H9 (cell line): ENCODE measurements around the gene PTPRS. TPM values are rescaled to one million over a fixed set of nuclear protein-coding genes. Genes with fewer than 3 reads are reported as not detected.
A peak's percentile ranks its signal among the peaks of the same experiment; 100 is the strongest.

Experiments
- DNase-seq: peaks from one replicate; pipeline ENCODE4 v3.0.0-alpha.2; 2017
- H2AFZ ChIP-seq: one replicate; pipeline ENCODE4 v1.6.1; 2013; ENCODE audit warnings: mild to moderate bottlenecking, low read length, control low read depth, moderate library complexity
- H2AK5ac ChIP-seq: 2 replicates; pipeline ENCODE4 v1.6.1; 2013; ENCODE audit warnings: low read length, control low read depth, mixed read lengths; ENCODE audit not compliant: insufficient read length
- H2BK120ac ChIP-seq: one replicate; pipeline ENCODE4 v1.6.1; 2013; ENCODE audit warnings: low read depth, mild to moderate bottlenecking, low read length, control low read depth, inconsistent platforms; ENCODE audit not compliant: poor library complexity, severe bottlenecking
- H2BK12ac ChIP-seq: 2 replicates; pipeline ENCODE4 v1.6.1; 2013; ENCODE audit warnings: low read length, control low read depth, mixed read lengths, low read depth; ENCODE audit not compliant: insufficient read length
- H2BK15ac ChIP-seq: 2 replicates; pipeline ENCODE4 v1.6.1; 2013; ENCODE audit warnings: low read depth, low read length, control low read depth
- H2BK20ac ChIP-seq: one replicate; pipeline ENCODE4 v1.6.1; 2013; ENCODE audit warnings: low read depth, mild to moderate bottlenecking, low read length, control low read depth, inconsistent platforms; ENCODE audit not compliant: poor library complexity, severe bottlenecking
- H2BK5ac ChIP-seq: 2 replicates; pipeline ENCODE4 v1.6.1; 2013; ENCODE audit warnings: low read length, control low read depth, mixed read lengths; ENCODE audit not compliant: insufficient read length
- H3K14ac ChIP-seq: 2 replicates; pipeline ENCODE4 v1.6.1; 2013; ENCODE audit warnings: low read length, control low read depth; ENCODE audit not compliant: insufficient read depth
- H3K18ac ChIP-seq: 2 replicates; pipeline ENCODE4 v1.6.1; 2013; ENCODE audit warnings: low read depth, mild to moderate bottlenecking, mixed read lengths, low read length, control low read depth; ENCODE audit not compliant: insufficient read length
- H3K23ac ChIP-seq: 2 replicates; pipeline ENCODE4 v1.6.1; 2013; ENCODE audit warnings: low read length, control low read depth, mixed read lengths, low read depth; ENCODE audit not compliant: insufficient read length
- H3K23me2 ChIP-seq: 2 replicates; pipeline ENCODE4 v1.6.1; 2013; ENCODE audit warnings: low read depth, mild to moderate bottlenecking, mixed read lengths, low read length, control low read depth; ENCODE audit not compliant: insufficient read length, poor library complexity, severe bottlenecking
- H3K27ac ChIP-seq: 2 replicates; pipeline ENCODE4 v1.5.1; 2013; ENCODE audit warnings: low read length, control low read depth, mixed read lengths, low read depth; ENCODE audit not compliant: insufficient read length
- H3K27me3 ChIP-seq: 2 replicates; pipeline ENCODE4 v1.6.1; 2013; ENCODE audit warnings: low read length, control low read depth, inconsistent platforms; ENCODE audit not compliant: insufficient read depth
- H3K4ac ChIP-seq: 2 replicates; pipeline ENCODE4 v1.6.1; 2013; ENCODE audit warnings: low read depth, mild to moderate bottlenecking, control low read depth, inconsistent platforms, low read length, moderate library complexity
- H3K4me1 ChIP-seq: 2 replicates; pipeline ENCODE4 v1.6.1; 2013; ENCODE audit warnings: low read length, control low read depth, inconsistent platforms; ENCODE audit not compliant: insufficient read depth
- H3K4me2 ChIP-seq: 2 replicates; pipeline ENCODE4 v1.6.1; 2013; ENCODE audit warnings: low read length, control low read depth, mixed read lengths; ENCODE audit not compliant: insufficient read length, insufficient read depth
- H3K56ac ChIP-seq: 2 replicates; pipeline ENCODE4 v1.6.1; 2013; ENCODE audit warnings: low read depth, mild to moderate bottlenecking, mixed read lengths, low read length, control low read depth; ENCODE audit not compliant: insufficient read length
- H3K79me1 ChIP-seq: 2 replicates; pipeline ENCODE4 v1.6.1; 2013; ENCODE audit warnings: low read depth, mild to moderate bottlenecking, moderate library complexity, low read length, control low read depth, inconsistent platforms; ENCODE audit not compliant: insufficient read depth, poor library complexity, severe bottlenecking
- H3K79me2 ChIP-seq: 2 replicates; pipeline ENCODE4 v1.6.1; 2013; ENCODE audit warnings: low read length, control low read depth, inconsistent platforms; ENCODE audit not compliant: insufficient read depth
- H3K9ac ChIP-seq: 2 replicates; pipeline ENCODE4 v1.6.1; 2013; ENCODE audit warnings: low read length, control low read depth, mixed read lengths; ENCODE audit not compliant: insufficient read length; ENCODE audit errors: extremely low read depth
- H3K9me3 ChIP-seq: one replicate; pipeline ENCODE4 v1.6.1; 2013; ENCODE audit warnings: low read depth, low read length, inconsistent platforms; ENCODE audit not compliant: control insufficient read depth
- H3T11ph ChIP-seq: one replicate; pipeline ENCODE4 v1.6.1; 2013; ENCODE audit warnings: mild to moderate bottlenecking, low read length, control low read depth, inconsistent platforms
- H4K20me1 ChIP-seq: one replicate; pipeline ENCODE4 v1.6.1; 2013; ENCODE audit not compliant: control insufficient read depth, insufficient read length, insufficient read depth
- H4K5ac ChIP-seq: 2 replicates; pipeline ENCODE4 v1.6.1; 2013; ENCODE audit warnings: low read depth, mild to moderate bottlenecking, mixed read lengths, low read length, control low read depth; ENCODE audit not compliant: insufficient read length
- H4K8ac ChIP-seq: replicated peaks from 2 replicates; pipeline ENCODE4 v1.6.1; 2013; ENCODE audit warnings: low read length, control low read depth, mixed read lengths, low read depth; ENCODE audit not compliant: insufficient read length
- H4K91ac ChIP-seq: 2 replicates; pipeline ENCODE4 v1.6.1; 2013; ENCODE audit warnings: low read depth, mild to moderate bottlenecking, moderate library complexity, mixed read lengths, low read length, control low read depth; ENCODE audit not compliant: insufficient read length
- H3K27ac Mint-ChIP-seq, 3 experiments: 2 replicates in 2 of 3; 3 replicates in 1 of 3; pipeline ENCODE4 v1.8.0; 2020 to 2021; ENCODE audit warnings: mixed read lengths in 3 of 3, mild to moderate bottlenecking in 1 of 3, moderate library complexity in 1 of 3
- H3K27me3 Mint-ChIP-seq: 2 replicates; pipeline ENCODE4 v1.8.0; 2021; ENCODE audit warnings: low read depth, mild to moderate bottlenecking, moderate library complexity, mixed read lengths
- H3K36me3 Mint-ChIP-seq, 3 experiments: 2 replicates in 2 of 3; 3 replicates in 1 of 3; pipeline ENCODE4 v1.8.0; 2020 to 2021; ENCODE audit warnings: low read depth in 3 of 3, mixed read lengths in 3 of 3; ENCODE audit not compliant: insufficient read depth in 1 of 3
- H3K4me1 Mint-ChIP-seq, 2 experiments: 2 replicates each; pipeline ENCODE4 v1.8.0; 2020; ENCODE audit warnings: mixed read lengths in 2 of 2
- H3K4me3 Mint-ChIP-seq, 2 experiments: 2 replicates in 1 of 2; 3 replicates in 1 of 2; pipeline ENCODE4 v1.8.0; 2020 to 2021; ENCODE audit warnings: mild to moderate bottlenecking in 2 of 2, mixed read lengths in 2 of 2, moderate library complexity in 1 of 2
- H3K9me3 Mint-ChIP-seq, 2 experiments: 2 replicates in 1 of 2; 3 replicates in 1 of 2; pipeline ENCODE4 v1.8.0; 2020; ENCODE audit warnings: mild to moderate bottlenecking in 2 of 2, mixed read lengths in 2 of 2, moderate library complexity in 1 of 2
- WGBS: extraction: QIAGEN DNeasy Blood & Tissue Kit; methylation state at CpG from one replicate; pipeline ENCODE4 v1.1.7; 2013; ENCODE audit warnings: missing lambda C conversion rate, low lambda C conversion rate, mixed read lengths; ENCODE audit not compliant: insufficient read length; ENCODE audit errors: extremely low coverage; 5-methylcytosine and 5-hydroxymethylcytosine counted together
- total RNA-seq: library from RNA; stranded (reverse); gene quantifications from 2 replicates; pipeline ENCODE4 v1.2.1, GENCODE V29; 2021
- TF ChIP-seq, protein P1 (sequence below): fragments of 200-600 bp; sonication (generic); conservative IDR thresholded peaks from 3 replicates; pipeline ENCODE4 v1.8.0; 2021; ENCODE audit warnings: antibody characterized with exemption, mild to moderate bottlenecking

PTPRS gene
- total RNA-seq, 1 experiment from 2014 or later = 186 TPM

DNA sequence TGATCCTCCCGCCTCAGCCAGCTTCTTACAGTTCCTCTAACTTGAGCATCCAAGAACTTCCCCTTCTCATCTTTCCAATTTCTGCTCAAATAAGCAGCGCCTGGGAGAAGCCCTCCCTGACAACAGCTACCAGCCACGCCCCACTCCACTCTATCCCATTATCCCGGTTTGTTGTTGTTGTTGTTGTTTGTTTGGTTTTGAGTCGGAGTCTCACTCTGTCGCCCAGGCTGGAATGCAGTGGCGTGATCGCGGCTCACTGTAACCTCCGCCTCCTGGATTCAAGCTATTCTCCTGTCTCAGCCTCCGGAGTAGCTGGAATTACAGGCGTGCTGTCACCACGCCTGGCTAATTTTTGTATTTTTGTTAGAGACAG lies 822 bp upstream of the PTPRS start:
- no peak for DNase-seq
- Histone ChIP-seq H3K56ac (no peak overlapping the region), H4K91ac (no peak overlapping the region), H3K4ac (no peak overlapping the region), H3K23me2 (peaks cover 10% of the 10 kb centered on the region), H2AFZ (no peak overlapping the region), H3K18ac (no peak overlapping the region), H3K9me3 (no peaks in the 10 kb centered on the region), H3K4me2 (no peak overlapping the region), H4K8ac (no peak overlapping the region), H3K9ac (no peak overlapping the region), H3K27me3 (peaks cover 6% of the 10 kb centered on the region), H3K79me1 (no peaks in the 10 kb centered on the region), H2BK5ac (no peak overlapping the region), H2BK120ac (no peak overlapping the region), H3K14ac (no peak overlapping the region), H2BK20ac (no peak overlapping the region), H4K20me1 (no peaks in the 10 kb centered on the region), H2BK12ac (no peak overlapping the region), H3K27ac (no peak overlapping the region), H2AK5ac (no peak overlapping the region), H3K23ac (no peak overlapping the region), H3K79me2 (peaks cover 9% of the 10 kb centered on the region; the same call in 1 of the 2 replicates), H3K4me1 (no peaks in the 10 kb centered on the region), H2BK15ac (no peak overlapping the region), H3T11ph (no peak overlapping the region), H4K5ac (no peak overlapping the region)
- peaks cover 23 to 33% of the 10 kb centered on the region in 2 experiments for H3K4me1 Mint-ChIP-seq
- peak overlapping the region in 1 of 2 experiments; percentile 62; a peak in 3 of 5 replicates for H3K4me3 Mint-ChIP-seq
- H3K27ac Mint-ChIP-seq = no peak overlapping the region
- TF ChIP-seq, protein P1, sequence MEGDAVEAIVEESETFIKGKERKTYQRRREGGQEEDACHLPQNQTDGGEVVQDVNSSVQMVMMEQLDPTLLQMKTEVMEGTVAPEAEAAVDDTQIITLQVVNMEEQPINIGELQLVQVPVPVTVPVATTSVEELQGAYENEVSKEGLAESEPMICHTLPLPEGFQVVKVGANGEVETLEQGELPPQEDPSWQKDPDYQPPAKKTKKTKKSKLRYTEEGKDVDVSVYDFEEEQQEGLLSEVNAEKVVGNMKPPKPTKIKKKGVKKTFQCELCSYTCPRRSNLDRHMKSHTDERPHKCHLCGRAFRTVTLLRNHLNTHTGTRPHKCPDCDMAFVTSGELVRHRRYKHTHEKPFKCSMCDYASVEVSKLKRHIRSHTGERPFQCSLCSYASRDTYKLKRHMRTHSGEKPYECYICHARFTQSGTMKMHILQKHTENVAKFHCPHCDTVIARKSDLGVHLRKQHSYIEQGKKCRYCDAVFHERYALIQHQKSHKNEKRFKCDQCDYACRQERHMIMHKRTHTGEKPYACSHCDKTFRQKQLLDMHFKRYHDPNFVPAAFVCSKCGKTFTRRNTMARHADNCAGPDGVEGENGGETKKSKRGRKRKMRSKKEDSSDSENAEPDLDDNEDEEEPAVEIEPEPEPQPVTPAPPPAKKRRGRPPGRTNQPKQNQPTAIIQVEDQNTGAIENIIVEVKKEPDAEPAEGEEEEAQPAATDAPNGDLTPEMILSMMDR = no peak
- no CpG with 5 or more reads among the region's 13 CpGs for WGBS
- peaks cover 0 to 6% (median 0%) of the 10 kb centered on the region in 3 experiments; a peak in 3 of 7 replicates for H3K36me3 Mint-ChIP-seq
- H3K9me3 Mint-ChIP-seq = peaks cover 4 to 5% of the 10 kb centered on the region in 2 experiments; a peak in 4 of 5 replicates
- peaks cover 51% of the 10 kb centered on the region for H3K27me3 Mint-ChIP-seq
